Thymus (tissue), 11 donors: ENCODE data around the gene C2orf68. TPM values are rescaled to one million over a fixed set of nuclear protein-coding genes. Genes with fewer than 3 reads are reported as not detected.
"Not testable (repeated sequence)": the region's sequence is repeated elsewhere in the genome, so short reads cannot be mapped to it uniquely, and the experiment has no call there.

Source experiments
- DNase-seq, 9 donors: peaks; one replicate each; pipeline ENCODE4 v3.0.0-alpha.2; 2013; ENCODE audit warnings: low spot score in 9 of 9, low read depth in 6 of 9, missing footprints in 1 of 9
- H3K27ac ChIP-seq, 2 donors: one replicate each; pipeline ENCODE4 v1.5.1; 2013; ENCODE audit warnings: control low read depth in 1 of 2, low read depth in 1 of 2, low read length in 1 of 2, mild to moderate bottlenecking in 1 of 2, moderate library complexity in 1 of 2
- H3K27me3 ChIP-seq, 2 donors: one replicate each; pipeline ENCODE4 v1.5.1; 2013; ENCODE audit warnings: low read length in 1 of 2; ENCODE audit not compliant: control insufficient read depth in 2 of 2, insufficient read depth in 1 of 2
- H3K36me3 ChIP-seq, 2 donors: one replicate each; pipeline ENCODE4 v1.5.1; 2013; ENCODE audit warnings: low read length in 1 of 2, mild to moderate bottlenecking in 1 of 2, moderate library complexity in 1 of 2; ENCODE audit not compliant: control insufficient read depth in 2 of 2, insufficient read depth in 2 of 2
- H3K4me1 ChIP-seq, 2 donors: one replicate each; pipeline ENCODE4 v1.5.1; 2013; ENCODE audit warnings: low read length in 2 of 2; ENCODE audit not compliant: control insufficient read depth in 2 of 2, insufficient read depth in 2 of 2
- H3K4me3 ChIP-seq, 2 donors: one replicate each; pipeline ENCODE4 v1.5.1; 2013; ENCODE audit warnings: low read length in 2 of 2, control low read depth in 1 of 2, mild to moderate bottlenecking in 1 of 2
- H3K9me3 ChIP-seq, 2 donors: one replicate each; pipeline ENCODE4 v1.5.1; 2013; ENCODE audit warnings: low read length in 1 of 2, mild to moderate bottlenecking in 1 of 2; ENCODE audit not compliant: control insufficient read depth in 2 of 2, insufficient read depth in 1 of 2
- WGBS: extraction: QIAGEN DNeasy Blood & Tissue Kit; methylation state at CpG from one replicate; pipeline ENCODE4 v1.1.7; 2013; 5-methylcytosine and 5-hydroxymethylcytosine counted together
- polyA plus RNA-seq: library from polyadenylated mRNA; stranded (reverse); fragments of 200-250 nt; gene quantifications from one replicate; pipeline ENCODE4 v1.2.3, GENCODE V29; 2013
- total RNA-seq: library from RNA; stranded (reverse); fragments of 120-200 nt; gene quantifications from one replicate; pipeline ENCODE4 v1.2.4, GENCODE V29; 2013
- donor health status: healthy.

The C2orf68 gene
- total and polyA plus RNA-seq, 2 donors, result 27.0 to 38.5 TPM

DNA sequence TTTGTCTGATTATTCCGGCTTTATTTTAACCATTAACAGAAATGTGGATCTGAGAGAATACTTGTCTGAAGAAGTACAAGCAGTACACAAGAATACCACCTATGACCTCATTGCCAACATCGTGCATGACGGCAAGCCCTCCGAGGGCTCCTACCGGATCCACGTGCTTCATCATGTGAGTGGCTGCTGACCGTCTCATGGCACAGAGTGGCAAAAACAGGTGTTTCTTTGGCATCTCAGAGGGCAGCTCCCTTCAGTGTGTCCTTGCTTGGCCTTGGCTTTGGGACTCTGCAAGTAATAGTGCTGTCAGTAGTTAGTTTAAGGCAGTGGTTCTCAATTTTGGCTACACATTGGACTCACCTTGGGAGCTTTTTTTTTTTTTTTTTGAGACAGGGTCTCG, 33.0 kb upstream of the C2orf68 start:
- no peak for DNase-seq
- H3K27me3 ChIP-seq, result no peaks in the 10 kb centered on the region
- no peaks in the 10 kb centered on the region for H3K4me1 ChIP-seq
- no peak overlapping the region for H3K4me3 ChIP-seq
- WGBS, result 98% methylated on average over 8 of the region's 8 CpGs
- H3K27ac ChIP-seq, result no peak overlapping the region
- H3K36me3 ChIP-seq, result peaks cover 75 to 94% of the 10 kb centered on the region in 2 donors
- no peaks in the 10 kb centered on the region for H3K9me3 ChIP-seq

DNA sequence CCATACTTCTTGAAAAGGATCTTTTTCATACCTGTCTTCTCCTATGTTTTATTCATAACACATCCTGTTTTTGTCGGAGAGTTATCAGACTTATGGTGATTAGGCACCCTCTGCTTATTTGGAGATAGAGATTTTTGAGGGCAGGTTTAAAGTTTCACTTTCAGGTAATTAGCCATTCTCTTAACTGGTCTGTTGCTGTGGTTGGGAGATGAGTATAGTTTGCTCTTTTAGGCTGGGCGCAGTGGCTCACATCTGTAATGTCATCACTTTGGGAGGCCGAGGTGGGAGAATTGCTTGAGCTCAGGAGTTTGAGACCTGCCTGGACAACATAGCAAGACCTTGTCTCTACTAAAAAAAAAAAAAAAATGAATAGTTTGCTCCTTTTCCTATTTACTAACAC, 30.9 kb upstream of the C2orf68 start:
- no peaks in the 10 kb centered on the region for H3K4me1 ChIP-seq
- no peak for DNase-seq
- no peaks in the 10 kb centered on the region for H3K9me3 ChIP-seq
- H3K27me3 ChIP-seq, result no peaks in the 10 kb centered on the region
- H3K36me3 ChIP-seq, result peaks cover 73 to 93% of the 10 kb centered on the region in 2 donors
- H3K27ac ChIP-seq, result no peak overlapping the region
- whole genome bisulfite sequencing, result 78% methylated on average over 3 of the region's 3 CpGs
- no peak overlapping the region for H3K4me3 ChIP-seq

DNA sequence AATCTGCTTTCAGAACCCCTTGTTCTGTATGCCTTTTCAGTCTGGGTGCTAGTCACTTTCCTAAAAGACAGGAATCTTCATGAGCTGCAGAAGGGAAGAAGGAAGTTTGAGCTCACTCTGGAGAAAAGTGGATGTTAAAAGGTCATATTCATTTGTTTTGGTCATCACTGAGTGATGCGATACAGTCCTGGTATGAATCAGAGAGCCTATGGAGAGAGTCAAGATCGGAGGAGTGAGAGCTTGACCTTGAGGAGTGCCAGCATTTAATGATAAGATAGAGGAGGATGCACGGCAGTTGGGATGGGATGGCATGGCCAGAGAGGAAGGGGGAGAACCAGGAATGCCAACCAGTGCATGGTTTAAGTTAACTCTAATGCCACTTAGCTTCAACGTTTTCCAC, 23.8 kb upstream of the C2orf68 start:
- WGBS, result 94% methylated on average over 4 of the region's 4 CpGs
- DNase-seq, result no peak
- no peak overlapping the region for H3K4me3 ChIP-seq
- H3K36me3 ChIP-seq, result peaks cover 76 to 86% of the 10 kb centered on the region in 2 donors
- no peaks in the 10 kb centered on the region for H3K27me3 ChIP-seq
- H3K27ac ChIP-seq, result no peak overlapping the region
- no peaks in the 10 kb centered on the region for H3K4me1 ChIP-seq
- no peaks in the 10 kb centered on the region for H3K9me3 ChIP-seq

DNA sequence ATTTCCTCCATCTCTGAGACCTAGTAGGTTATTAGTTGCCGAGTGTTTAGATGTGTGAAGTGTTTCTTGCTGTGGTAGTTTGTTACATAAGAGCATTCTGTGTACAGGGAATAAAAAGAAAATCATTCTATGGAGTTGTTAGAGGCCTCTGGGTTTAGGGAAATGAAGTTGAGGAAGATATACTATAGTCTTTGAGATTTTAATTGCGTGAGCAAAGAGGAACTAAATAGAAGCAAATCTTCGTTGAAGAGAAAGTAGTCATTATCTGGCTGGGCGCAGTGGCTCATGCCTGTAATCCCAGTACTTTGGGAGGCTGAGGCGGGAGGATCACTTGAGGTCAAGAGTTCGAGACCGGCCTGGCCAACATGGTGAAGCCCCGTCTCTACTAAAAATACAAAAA, 23.1 kb upstream of the C2orf68 start:
- H3K27me3 ChIP-seq, result no peaks in the 10 kb centered on the region
- peaks cover 77 to 86% of the 10 kb centered on the region in 2 donors for H3K36me3 ChIP-seq
- no peak overlapping the region for H3K27ac ChIP-seq
- no peaks in the 10 kb centered on the region for H3K9me3 ChIP-seq
- DNase-seq, result no peak
- no peak overlapping the region for H3K4me3 ChIP-seq
- no peaks in the 10 kb centered on the region for H3K4me1 ChIP-seq
- 96% methylated on average over 8 of the region's 8 CpGs for WGBS

DNA sequence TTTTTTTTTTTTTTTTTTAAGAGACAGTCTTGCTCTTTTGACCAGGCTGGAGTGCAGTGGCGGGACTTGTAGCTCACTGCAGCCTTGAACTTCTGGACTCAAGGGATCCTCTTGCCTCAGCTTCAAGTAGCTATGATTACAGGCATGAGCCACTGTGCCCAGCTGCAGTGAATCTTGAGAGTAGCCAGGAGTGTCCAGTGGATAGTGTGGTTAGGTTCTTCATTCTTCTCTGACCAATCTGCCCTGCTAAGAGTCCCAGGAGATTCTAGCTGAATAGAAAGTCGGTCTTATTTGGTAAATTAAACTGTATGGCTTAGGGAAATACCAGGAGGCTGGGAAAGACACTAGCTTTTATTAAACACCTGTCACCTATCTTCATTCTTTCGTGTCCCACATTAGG, 19.4 kb upstream of the C2orf68 start:
- Histone ChIP-seq H3K36me3 (peaks cover 64 to 79% of the 10 kb centered on the region in 2 donors), H3K4me3 (no peak overlapping the region)

DNA sequence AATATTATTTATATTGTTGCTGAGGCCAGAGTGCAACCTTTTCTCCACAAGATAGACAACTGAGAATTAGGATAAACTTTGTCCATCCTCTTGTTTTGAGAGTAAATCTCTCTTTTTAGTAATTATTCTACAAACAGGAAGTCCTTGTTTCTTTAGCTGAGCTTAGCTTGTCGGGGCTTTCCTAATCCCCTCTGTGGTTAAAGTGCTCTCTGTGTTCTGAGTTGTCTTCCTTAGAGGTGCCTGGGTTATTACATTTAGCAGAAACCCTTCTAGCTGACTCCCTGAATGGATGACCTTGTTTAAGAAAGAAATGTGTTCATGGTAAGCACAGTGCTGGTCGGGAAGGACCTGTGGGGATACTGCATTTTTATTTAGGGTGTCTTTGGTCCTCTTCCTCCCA, 16.8 kb upstream of the C2orf68 start:
- Histone ChIP-seq H3K27ac (no peak overlapping the region), H3K4me1 (no peaks in the 10 kb centered on the region), H3K36me3 (peaks cover 71 to 83% of the 10 kb centered on the region in 2 donors), H3K4me3 (no peak overlapping the region), H3K27me3 (no peaks in the 10 kb centered on the region), H3K9me3 (no peaks in the 10 kb centered on the region)
- peak in 1 of 9 donors; percentile 18 for DNase-seq
- WGBS, result 74% methylated on average over 2 of the region's 2 CpGs

More for the DNA sequence above, 19.4 kb upstream of the C2orf68 start:
- WGBS, result 99% methylated on average over 3 of the region's 3 CpGs
- no peaks in the 10 kb centered on the region for H3K9me3 ChIP-seq
- no peak overlapping the region for H3K27ac ChIP-seq
- H3K27me3 ChIP-seq, result no peaks in the 10 kb centered on the region
- no peak for DNase-seq
- H3K4me1 ChIP-seq, result no peaks in the 10 kb centered on the region

DNA sequence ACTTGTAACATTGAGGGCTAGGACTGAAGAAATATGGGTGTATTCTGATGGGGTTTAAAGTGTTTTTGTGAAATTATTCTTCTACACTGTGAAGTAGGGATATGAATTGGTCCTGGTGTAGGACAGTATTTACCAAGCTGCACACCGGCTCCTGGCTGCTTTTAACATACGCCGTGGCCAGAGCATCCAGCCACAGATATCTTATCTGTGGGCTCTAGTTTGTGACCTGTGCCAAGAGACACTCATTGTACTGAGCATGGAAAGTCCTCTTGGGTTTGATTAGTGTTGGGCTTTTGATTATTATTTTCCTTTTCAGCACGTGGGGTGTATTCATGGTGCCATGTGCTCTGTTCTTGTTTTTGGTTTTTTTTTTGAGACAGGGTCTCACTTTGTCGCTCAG, 12.1 kb upstream of the C2orf68 start:
- peaks cover 76 to 87% of the 10 kb centered on the region in 2 donors for H3K36me3 ChIP-seq
- H3K27me3 ChIP-seq, result no peaks in the 10 kb centered on the region
- H3K9me3 ChIP-seq, result no peaks in the 10 kb centered on the region
- DNase-seq, result no peak
- no peaks in the 10 kb centered on the region for H3K4me1 ChIP-seq
- H3K27ac ChIP-seq, result no peak overlapping the region
- 98% methylated on average over 5 of the region's 5 CpGs for WGBS
- H3K4me3 ChIP-seq, result no peak overlapping the region

DNA sequence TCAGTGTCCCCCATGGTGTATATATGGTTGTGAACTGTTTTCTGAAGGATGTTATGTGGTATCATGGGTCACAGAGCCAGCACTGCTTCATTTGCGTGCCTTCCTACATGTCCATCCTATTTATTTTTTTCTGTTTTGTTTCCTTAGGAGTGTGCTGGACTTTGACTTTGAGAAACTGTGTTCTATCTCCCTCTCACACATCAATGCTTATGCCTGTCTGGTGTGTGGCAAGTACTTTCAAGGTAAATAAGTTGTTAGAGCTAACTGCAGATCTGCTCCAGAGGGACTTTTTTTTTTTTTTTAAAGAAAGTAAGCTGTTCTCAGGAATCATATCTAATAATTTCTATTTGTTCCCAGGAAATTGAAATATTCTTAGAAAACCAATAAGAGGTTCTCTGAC, 9.5 kb upstream of the C2orf68 start:
- Histone ChIP-seq H3K9me3 (no peaks in the 10 kb centered on the region), H3K4me3 (no peak overlapping the region), H3K4me1 (peaks cover 10% of the 10 kb centered on the region in 2 donors), H3K27ac (no peak overlapping the region), H3K27me3 (no peaks in the 10 kb centered on the region), H3K36me3 (peaks cover 59 to 78% of the 10 kb centered on the region in 2 donors)
- no peak for DNase-seq
- 98% methylated on average over 1 of the region's 1 CpG for WGBS

DNA sequence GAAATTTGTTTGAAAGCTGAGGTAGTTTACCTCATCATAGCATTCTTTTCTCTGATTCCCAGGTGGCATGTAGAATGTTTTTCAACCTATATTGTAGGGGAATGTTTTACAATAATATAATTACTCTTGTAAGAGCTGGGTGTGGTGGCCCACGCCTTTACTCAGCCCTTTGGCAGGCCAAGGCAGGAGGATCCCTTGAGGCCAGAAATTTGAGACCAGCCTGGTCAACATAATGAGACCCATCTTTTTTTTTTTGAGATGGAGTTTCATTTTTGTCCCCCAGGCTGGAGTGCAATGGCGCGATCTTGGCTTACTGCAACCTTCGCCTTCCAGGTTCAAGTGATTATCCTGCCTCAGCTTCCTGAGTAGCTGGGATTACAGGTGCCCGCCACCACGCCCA, 7.8 kb upstream of the C2orf68 start:
- no peak overlapping the region for H3K4me3 ChIP-seq
- H3K4me1 ChIP-seq, result peaks cover 13 to 16% of the 10 kb centered on the region in 2 donors
- WGBS, result 96% methylated on average over 6 of the region's 6 CpGs
- H3K9me3 ChIP-seq, result no peaks in the 10 kb centered on the region
- no peak overlapping the region for H3K27ac ChIP-seq
- no peak for DNase-seq
- no peaks in the 10 kb centered on the region for H3K27me3 ChIP-seq
- peaks cover 41 to 63% of the 10 kb centered on the region in 2 donors for H3K36me3 ChIP-seq

DNA sequence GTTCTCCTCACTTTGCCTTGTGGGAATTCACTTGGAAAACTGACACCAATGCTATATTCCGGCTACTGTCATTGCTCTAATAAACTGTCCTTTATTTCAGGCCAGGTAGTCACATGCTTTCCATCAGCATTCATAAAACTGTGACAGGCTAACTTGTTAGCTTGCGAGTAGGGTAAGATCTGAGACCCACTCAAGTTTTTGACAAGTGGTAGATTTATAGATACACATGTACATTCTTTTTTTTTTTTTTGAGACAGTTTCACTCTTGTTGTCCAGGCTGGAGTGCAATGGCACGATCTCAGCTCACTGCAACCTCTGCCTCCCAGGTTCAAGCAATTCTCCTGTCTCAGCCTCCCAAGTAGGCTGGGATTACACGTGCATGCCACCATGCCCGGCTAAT, 5.9 kb upstream of the C2orf68 start:
- WGBS, result 87% methylated on average over 5 of the region's 5 CpGs
- peaks cover 13 to 16% of the 10 kb centered on the region in 2 donors for H3K4me1 ChIP-seq
- not testable (repeated sequence) for H3K4me3 ChIP-seq, H3K27me3 ChIP-seq, DNase-seq, H3K27ac ChIP-seq, H3K9me3 ChIP-seq
- peaks cover 26 to 45% of the 10 kb centered on the region in 2 donors for H3K36me3 ChIP-seq
